Esophagus squamous epithelium (tissue), 5 donors: Measurements from ENCODE around the gene MDM1. TPM values are rescaled to one million over a fixed set of nuclear protein-coding genes. Genes with fewer than 3 reads are reported as not detected.

ENCODE experiments used
- DNase-seq: peaks from one replicate; lab custom pipeline; 2025; lab: John Stamatoyannopoulos, UW
- H3K27ac ChIP-seq, 4 donors: fragments of 200-600 bp; sonication (generic); one replicate each; pipeline ENCODE4 v1.5.1; 2016 to 2019; ENCODE audit warnings: mild to moderate bottlenecking in 1 of 4
- H3K27me3 ChIP-seq, 4 donors: fragments of 200-600 bp; sonication (generic); 1 replicate in 3 of 4; 2 replicates in 1 of 4; pipeline versions ENCODE4 v1.5.1 to v1.6.0; 2017 to 2021; ENCODE audit warnings: antibody characterized with exemption in 1 of 4
- H3K36me3 ChIP-seq, 3 donors: fragments of 200-600 bp; sonication (generic); one replicate each; pipeline ENCODE4 v1.5.1; 2016 to 2019
- H3K4me1 ChIP-seq, 3 donors: fragments of 200-600 bp; sonication (generic); one replicate each; pipeline ENCODE4 v1.5.1; 2017 to 2019
- H3K4me3 ChIP-seq, 4 donors: fragments of 200-600 bp; sonication (generic); 1 replicate in 3 of 4; 2 replicates in 1 of 4; pipeline ENCODE4 v1.5.1; 2016 to 2019; ENCODE audit warnings: mild to moderate bottlenecking in 2 of 4, moderate library complexity in 1 of 4
- H3K9me3 ChIP-seq, 3 donors: fragments of 200-600 bp; sonication (generic); one replicate each; pipeline ENCODE4 v1.5.1; 2016 to 2019
- POLR2A ChIP-seq, 4 donors: fragments of 450-650 bp; IDR thresholded peaks; one replicate each; pipeline ENCODE4 v1.6.1; 2017; ENCODE audit warnings: antibody characterized with exemption in 4 of 4, mild to moderate bottlenecking in 4 of 4, moderate library complexity in 3 of 4
- WGBS, 2 donors: methylation state at CpG; one replicate each; pipeline ENCODE4 v1.1.5; 2018; 5-methylcytosine and 5-hydroxymethylcytosine counted together
- intact Hi-C: fragments of 100-400 bp; cut with DNase I; formaldehyde crosslinking; loops from one replicate; pipeline ENCODE4 v1.15.0; 2022
- total RNA-seq, 4 donors: library from RNA; depleted of rRNA; stranded (reverse); fragments of >200 nt; gene quantifications; one replicate each; pipeline ENCODE4 v1.1.0, GENCODE V29; 2016
- TF ChIP-seq, protein P1 (sequence below), 6 experiments: fragments of 450-650 bp in 4 of 6; fragments of 200-600 bp in 2 of 6; sonication (generic) in 2 of 6; IDR thresholded peaks; one replicate each; pipeline ENCODE4 v1.5.1; 2016 to 2019; ENCODE audit warnings: antibody characterized with exemption in 6 of 6, mild to moderate bottlenecking in 4 of 6, moderate library complexity in 4 of 6
- donor health status: DM: yes; HTN: yes; CAD: no.

Gene MDM1
- total RNA-seq, 4 donors from 2014 or later = 8.0 to 14.1 (median 10.5) TPM

GRCh38 chr12:68349220-68349621 lies 17.1 kb upstream of the MDM1 start:
- H3K36me3 ChIP-seq = no peaks in the 10 kb centered on the region
- 32 to 37% methylated on average over 2 of the region's 2 CpGs for WGBS, 2 donors
- DNase-seq = no peak
- H3K27ac ChIP-seq = no peak overlapping the region
- H3K27me3 ChIP-seq = peaks cover 0 to 23% (median 0%) of the 10 kb centered on the region in 4 donors
- no peaks in the 10 kb centered on the region for H3K9me3 ChIP-seq
- peaks cover 0 to 28% (median 4%) of the 10 kb centered on the region in 3 donors for H3K4me1 ChIP-seq
- no peak overlapping the region for H3K4me3 ChIP-seq
- no peak for TF ChIP-seq POLR2A (IDR thresholded peaks at IDR 0.05)
- TF ChIP-seq, protein P1, sequence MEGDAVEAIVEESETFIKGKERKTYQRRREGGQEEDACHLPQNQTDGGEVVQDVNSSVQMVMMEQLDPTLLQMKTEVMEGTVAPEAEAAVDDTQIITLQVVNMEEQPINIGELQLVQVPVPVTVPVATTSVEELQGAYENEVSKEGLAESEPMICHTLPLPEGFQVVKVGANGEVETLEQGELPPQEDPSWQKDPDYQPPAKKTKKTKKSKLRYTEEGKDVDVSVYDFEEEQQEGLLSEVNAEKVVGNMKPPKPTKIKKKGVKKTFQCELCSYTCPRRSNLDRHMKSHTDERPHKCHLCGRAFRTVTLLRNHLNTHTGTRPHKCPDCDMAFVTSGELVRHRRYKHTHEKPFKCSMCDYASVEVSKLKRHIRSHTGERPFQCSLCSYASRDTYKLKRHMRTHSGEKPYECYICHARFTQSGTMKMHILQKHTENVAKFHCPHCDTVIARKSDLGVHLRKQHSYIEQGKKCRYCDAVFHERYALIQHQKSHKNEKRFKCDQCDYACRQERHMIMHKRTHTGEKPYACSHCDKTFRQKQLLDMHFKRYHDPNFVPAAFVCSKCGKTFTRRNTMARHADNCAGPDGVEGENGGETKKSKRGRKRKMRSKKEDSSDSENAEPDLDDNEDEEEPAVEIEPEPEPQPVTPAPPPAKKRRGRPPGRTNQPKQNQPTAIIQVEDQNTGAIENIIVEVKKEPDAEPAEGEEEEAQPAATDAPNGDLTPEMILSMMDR (IDR thresholded peaks at IDR 0.05) = no peak
- intact Hi-C loops = no loop called here

GRCh38 chr12:68348419-68348818 lies 16.3 kb upstream of the MDM1 start:
- Histone ChIP-seq H3K36me3 (no peaks in the 10 kb centered on the region), H3K27ac (no peak overlapping the region), H3K4me3 (no peak overlapping the region), H3K27me3 (peaks cover 0 to 29% (median 0%) of the 10 kb centered on the region in 4 donors), H3K9me3 (no peaks in the 10 kb centered on the region), H3K4me1 (peaks cover 0 to 28% (median 4%) of the 10 kb centered on the region in 3 donors)
- DNase-seq = no peak
- TF ChIP-seq, protein P1 (IDR thresholded peaks at IDR 0.05) = no peak
- TF ChIP-seq POLR2A (IDR thresholded peaks at IDR 0.05) = no peak
- intact Hi-C loops = no loop called here
- WGBS, 2 donors = 78 to 82% methylated on average over 2 to 5 of the region's 5 CpGs

DNA sequence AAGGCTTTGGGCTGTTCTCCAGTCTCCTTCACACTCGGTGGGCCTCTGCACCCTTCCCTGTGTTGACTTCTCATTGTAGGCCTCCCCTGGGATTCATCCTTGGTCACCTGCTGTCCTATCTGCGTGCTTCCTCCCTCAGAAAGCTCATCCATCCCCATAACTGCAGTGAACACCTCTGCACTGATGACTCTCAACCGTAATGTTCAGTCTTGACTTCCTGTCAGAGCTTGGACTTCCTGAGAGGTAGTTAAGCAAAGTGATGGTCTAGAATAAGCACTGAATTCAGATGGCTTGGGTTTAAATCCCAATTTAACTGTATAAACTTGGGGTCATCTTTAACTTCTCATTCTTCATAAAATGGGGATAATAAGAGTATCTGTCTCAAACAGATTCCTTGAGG lies 13.6 kb upstream of the MDM1 start:
- Histone ChIP-seq H3K9me3 (no peaks in the 10 kb centered on the region), H3K4me1 (peaks cover 0 to 26% (median 4%) of the 10 kb centered on the region in 3 donors), H3K27ac (no peak overlapping the region), H3K36me3 (no peaks in the 10 kb centered on the region), H3K4me3 (no peak overlapping the region), H3K27me3 (peaks cover 0 to 42% (median 0%) of the 10 kb centered on the region in 4 donors)
- no peak for DNase-seq
- TF ChIP-seq POLR2A (IDR thresholded peaks at IDR 0.05) = no peak
- TF ChIP-seq, protein P1 (IDR thresholded peaks at IDR 0.05) = no peak
- WGBS, 2 donors = 56 to 63% methylated on average over 3 of the region's 3 CpGs
- intact Hi-C loops = no loop called here

- Histone ChIP-seq H3K27me3 (peaks cover 0 to 42% (median 0%) of the 10 kb centered on the region in 4 donors), H3K4me3 (no peak overlapping the region), H3K27ac (no peak overlapping the region), H3K4me1 (peaks cover 0 to 24% (median 0%) of the 10 kb centered on the region in 3 donors), H3K36me3 (no peaks in the 10 kb centered on the region), H3K9me3 (no peaks in the 10 kb centered on the region)
- WGBS, 2 donors = 52 to 57% methylated on average over 2 of the region's 2 CpGs
- TF ChIP-seq, protein P1 (IDR thresholded peaks at IDR 0.05) = no peak
- intact Hi-C loops = no loop called here
- no peak for DNase-seq
Measured at GRCh38 chr12:68344126-68344525, 12.0 kb upstream of the MDM1 start.

GRCh38 chr12:68342966-68343365 lies 10.8 kb upstream of the MDM1 start:
- Histone ChIP-seq H3K27ac (no peak overlapping the region), H3K9me3 (no peaks in the 10 kb centered on the region), H3K4me3 (no peak overlapping the region), H3K4me1 (peaks cover 0 to 23% (median 0%) of the 10 kb centered on the region in 3 donors), H3K36me3 (no peaks in the 10 kb centered on the region), H3K27me3 (peaks cover 0 to 42% (median 0%) of the 10 kb centered on the region in 4 donors)
- intact Hi-C loops = no loop called here
- 34 to 69% methylated on average over 3 of the region's 3 CpGs for WGBS, 2 donors
- TF ChIP-seq POLR2A (IDR thresholded peaks at IDR 0.05) = no peak
- TF ChIP-seq, protein P1 (IDR thresholded peaks at IDR 0.05) = no peak
- no peak for DNase-seq
